Spleen (tissue), 7 donors: ENCODE results near the gene PRKG1.

Source experiments
- CTCF ChIP-seq, 11 experiments: fragments of 200-600 bp in 7 of 11; fragments of 450-650 bp in 4 of 11; sonication (generic) in 4 of 11; IDR thresholded peaks in 8 of 11; conservative IDR thresholded peaks in 3 of 11; 1 replicate in 7 of 11; 2 replicates in 4 of 11; pipeline versions ENCODE4 v1.4.0 to v1.8.0; 2016 to 2021; ENCODE audit warnings: antibody characterized with exemption in 11 of 11, inconsistent platforms in 4 of 11, mild to moderate bottlenecking in 1 of 11
- POLR2A ChIP-seq, 3 donors: fragments of 450-650 bp; IDR thresholded peaks; one replicate each; pipeline ENCODE4 v1.5.1; 2017; ENCODE audit warnings: antibody characterized with exemption in 3 of 3, mild to moderate bottlenecking in 1 of 3
- donor health status: DM: no; HTN: no; CAD: no; lungs with moderate emphysema.
- donor health status: DM: no; HTN: no; CAD: no.
- donor health status: DM: no; HTN: no; CAD: no.

- no peak for TF ChIP-seq CTCF (IDR thresholded peaks at IDR 0.05 in 8 of 11, conservative IDR thresholded peaks at IDR 0.05 in 3 of 11)
- no peak for TF ChIP-seq POLR2A (IDR thresholded peaks at IDR 0.05)
Observed at GRCh38 chr10:51596695-51597094, 522.4 kb downstream of the PRKG1 start.
